ENCODE results near the gene MACC1.

Gene MACC1

DNA sequence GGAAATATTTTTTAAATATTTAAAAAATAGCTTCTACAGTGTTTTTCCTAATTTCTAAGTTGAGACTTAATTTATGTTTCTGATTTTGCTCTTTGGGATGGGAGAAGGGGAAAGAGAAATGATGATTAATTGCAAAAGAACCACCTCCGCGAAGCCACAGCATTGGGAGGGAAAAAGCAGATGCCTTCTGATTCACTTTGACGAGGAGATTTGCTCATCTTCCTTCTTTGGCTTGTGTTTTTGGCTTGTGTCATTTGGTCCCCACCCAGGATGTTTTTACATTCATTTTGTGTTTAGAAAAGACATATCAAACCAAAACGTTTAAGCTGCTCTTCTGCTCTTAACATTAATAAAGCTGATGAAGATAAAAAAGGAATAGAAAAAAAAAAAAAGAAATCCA is 121.7 kb downstream of the MACC1 start:
- H3K4me3 ChIP-seq (ENCODE audit: low read depth in 1 of 2, low read length in 2 of 2) = no peak overlapping the region

DNA sequence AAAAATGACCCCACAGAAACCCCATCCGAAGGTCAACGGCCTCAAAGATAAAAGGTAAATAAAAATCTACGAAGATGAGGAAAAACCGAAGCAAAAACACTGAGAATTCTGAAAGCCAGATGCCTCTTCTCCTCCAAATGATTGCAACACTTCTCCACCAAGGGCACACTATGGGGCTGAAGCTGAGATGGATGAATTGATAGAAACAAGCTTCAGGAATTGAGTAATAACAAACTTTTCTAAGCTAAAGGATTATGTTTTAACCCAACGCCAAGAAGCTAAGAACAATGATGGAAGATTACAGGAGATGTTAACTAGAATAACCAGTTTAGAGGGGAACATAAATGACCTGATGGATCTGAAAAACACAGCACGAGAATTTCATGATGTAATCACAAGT is 127.8 kb downstream of the MACC1 start:
- Histone ChIP-seq H3K4me3 (ENCODE audit: low read depth in 1 of 2, low read length in 2 of 2) (no peak overlapping the region), H3K36me3 (ENCODE audit: control insufficient read depth in 1 of 2, insufficient read depth in 2 of 2, low read length in 2 of 2) (no peaks in the 10 kb centered on the region), H3K4me1 (ENCODE audit: control insufficient read depth in 1 of 2, insufficient read depth in 2 of 2, low read length in 2 of 2) (peaks cover 0 to 4% of the 10 kb centered on the region in 2 donors), H3K27me3 (ENCODE audit: low read depth, low read length) (no peaks in the 10 kb centered on the region), H3K9me3 (ENCODE audit: control insufficient read depth in 1 of 2, low read length in 2 of 2) (no peaks in the 10 kb centered on the region), H3K27ac (ENCODE audit: low read length) (no peak overlapping the region)

More for the DNA sequence above, 121.7 kb downstream of the MACC1 start:
- Histone ChIP-seq H3K4me1 (ENCODE audit: control insufficient read depth in 1 of 2, insufficient read depth in 2 of 2, low read length in 2 of 2) (no peaks in the 10 kb centered on the region), H3K27me3 (ENCODE audit: low read depth, low read length) (no peaks in the 10 kb centered on the region), H3K9me3 (ENCODE audit: control insufficient read depth in 1 of 2, low read length in 2 of 2) (peaks cover 0 to 11% of the 10 kb centered on the region in 2 donors), H3K36me3 (ENCODE audit: control insufficient read depth in 1 of 2, insufficient read depth in 2 of 2, low read length in 2 of 2) (no peaks in the 10 kb centered on the region), H3K27ac (ENCODE audit: low read length) (no peak overlapping the region)

DNA sequence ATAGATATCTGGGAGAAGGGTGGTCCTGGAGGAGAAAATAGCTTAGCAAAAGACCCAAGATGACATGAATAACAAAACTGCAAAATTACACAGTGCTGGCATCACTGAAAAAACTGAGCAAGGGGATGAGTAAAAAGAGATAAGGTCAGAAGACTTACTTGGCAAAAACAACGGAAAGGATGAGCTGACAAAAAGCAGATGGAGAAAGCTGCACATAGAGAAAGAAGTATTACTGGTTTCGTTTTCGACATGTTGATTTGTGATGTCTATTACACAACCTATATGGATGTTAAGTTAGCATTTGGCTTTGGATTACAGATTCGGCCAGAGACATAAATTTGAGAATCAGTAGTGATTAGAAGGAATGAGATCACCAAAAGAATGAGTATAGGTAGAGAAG is 132.1 kb downstream of the MACC1 start:
- Histone ChIP-seq H3K36me3 (ENCODE audit: control insufficient read depth in 1 of 2, insufficient read depth in 2 of 2, low read length in 2 of 2) (no peaks in the 10 kb centered on the region), H3K27ac (ENCODE audit: low read length) (no peak overlapping the region), H3K4me3 (ENCODE audit: low read depth in 1 of 2, low read length in 2 of 2) (no peak overlapping the region), H3K9me3 (ENCODE audit: control insufficient read depth in 1 of 2, low read length in 2 of 2) (no peaks in the 10 kb centered on the region), H3K4me1 (ENCODE audit: control insufficient read depth in 1 of 2, insufficient read depth in 2 of 2, low read length in 2 of 2) (peaks cover 0 to 4% of the 10 kb centered on the region in 2 donors), H3K27me3 (ENCODE audit: low read depth, low read length) (no peaks in the 10 kb centered on the region)
